GM19351 (cell line): ENCODE measurements around the gene EMC8.
"Not testable (repeated sequence)": the region's sequence is repeated elsewhere in the genome, so short reads cannot be mapped to it uniquely, and the experiment has no call there.

Experiments used
- ATAC-seq: cut with Tn5 transposase; IDR thresholded peaks from one replicate; pipeline ENCODE4 v1.9.1; 2021; ENCODE audit warnings: mild to moderate bottlenecking, moderate library complexity; ENCODE audit not compliant: unreplicated experiment

The EMC8 gene

DNA sequence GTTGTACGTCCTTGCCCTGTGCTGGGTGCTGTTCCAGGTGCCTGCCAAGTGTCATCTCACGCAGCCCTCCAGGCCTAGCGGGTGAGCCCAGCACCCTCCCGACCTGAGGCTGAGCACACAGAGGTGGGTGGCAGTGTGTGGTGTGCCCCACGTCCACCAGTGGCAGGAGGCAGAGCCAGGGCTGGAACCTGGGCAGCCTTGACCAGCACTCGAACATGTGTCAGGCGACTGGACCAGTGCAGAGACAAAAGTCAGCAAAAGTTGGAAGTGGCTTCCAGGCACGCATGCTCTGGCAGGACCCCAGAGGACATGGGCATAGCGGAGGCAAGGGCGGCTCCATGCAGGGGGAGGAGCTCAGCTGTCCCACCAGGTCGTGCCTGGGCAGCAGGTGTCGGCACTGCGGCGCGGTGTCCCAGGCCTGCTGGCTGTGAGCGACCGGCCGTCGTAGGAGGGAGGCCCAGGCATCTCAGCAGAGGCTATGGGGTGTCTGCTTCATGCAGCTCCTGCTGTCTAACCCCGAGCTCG lies 35.9 kb upstream of the EMC8 start:
- no peak for ATAC-seq

DNA sequence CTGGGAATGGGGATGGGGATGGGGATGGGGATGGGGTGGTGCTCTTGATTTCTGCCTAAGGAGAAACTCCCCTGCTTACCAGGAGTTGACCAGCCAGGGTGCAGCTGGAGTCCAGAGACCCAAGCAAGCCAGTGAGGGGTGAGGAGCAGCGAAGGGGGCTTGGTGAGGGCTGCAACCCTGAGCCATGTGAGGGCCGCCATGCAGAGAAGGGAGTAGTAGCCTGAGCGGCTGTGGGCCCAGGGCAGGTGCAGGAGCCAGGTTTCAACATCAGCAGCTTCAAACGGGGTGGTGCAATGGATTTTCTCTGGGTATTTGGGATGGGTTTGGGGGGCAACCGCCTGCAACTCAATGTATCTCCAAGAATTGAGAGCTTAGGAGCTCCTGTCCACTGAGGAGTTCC lies 35.4 kb upstream of the EMC8 start:
- ATAC-seq: no peak

DNA sequence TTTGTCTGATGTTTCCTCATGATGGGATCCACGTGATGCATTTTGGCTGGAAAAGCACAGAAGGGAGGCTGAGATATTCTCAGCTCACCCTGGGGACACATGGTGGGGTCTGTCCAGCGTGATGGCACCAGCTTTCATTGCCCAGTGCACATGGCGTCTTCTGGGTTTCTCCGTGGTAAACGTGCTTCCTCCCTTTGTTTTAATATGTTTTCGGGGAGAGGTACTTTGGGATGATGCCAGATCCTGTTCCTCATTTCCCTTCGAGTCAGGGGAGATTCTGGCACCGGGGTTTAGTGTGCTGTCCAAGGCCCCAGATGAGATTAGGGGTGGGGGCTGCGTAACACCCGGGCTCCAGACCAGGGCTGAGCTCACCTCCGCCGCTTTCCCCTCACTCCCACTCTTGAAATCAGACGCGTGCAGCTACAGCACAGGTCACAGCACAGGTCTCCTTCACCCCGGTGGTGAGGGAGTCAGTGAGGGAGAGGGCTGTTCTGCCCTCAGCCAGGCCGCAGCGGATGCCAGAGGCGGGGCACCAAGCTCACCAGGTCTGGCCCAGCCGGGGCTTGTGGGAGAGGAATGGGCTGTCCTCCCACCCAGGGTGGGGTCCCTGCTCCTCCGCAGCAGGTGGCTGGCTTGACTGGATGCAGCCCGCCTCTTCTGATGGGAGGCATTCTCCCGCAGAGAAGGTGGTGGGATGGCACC lies 34.0 kb upstream of the EMC8 start:
- ATAC-seq: no peak

DNA sequence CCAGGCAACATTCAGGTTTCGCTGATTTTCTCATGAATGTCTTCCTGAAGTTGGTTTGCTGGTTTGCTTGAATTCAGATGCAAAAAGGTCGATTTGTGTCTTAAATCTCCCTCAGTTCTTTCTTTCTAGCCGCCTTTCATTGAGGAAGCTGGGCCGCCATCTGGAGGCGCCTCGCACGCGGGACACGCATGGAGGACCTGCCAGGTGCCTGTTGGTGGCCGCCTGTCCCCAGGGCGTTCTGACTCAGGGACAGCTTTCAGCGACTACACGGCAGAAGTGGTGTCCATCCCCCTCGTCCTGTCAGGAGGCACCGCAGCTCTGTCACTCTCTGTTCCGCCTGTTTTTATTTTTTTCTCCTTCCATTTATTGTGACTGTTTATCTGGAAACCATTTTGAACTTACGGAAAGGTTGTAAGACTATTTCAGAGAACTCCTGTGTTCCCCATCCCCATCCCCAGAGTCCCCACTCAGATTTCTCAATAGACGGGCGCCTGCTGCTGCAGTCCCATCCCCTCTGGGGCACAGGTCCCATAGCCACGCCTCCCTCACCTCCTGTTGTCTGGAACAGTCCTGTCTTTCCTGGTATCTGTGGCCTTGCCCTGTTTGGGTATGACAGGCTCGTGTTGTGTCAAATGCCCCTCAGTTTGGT lies 33.4 kb upstream of the EMC8 start:
- ATAC-seq: no peak

DNA sequence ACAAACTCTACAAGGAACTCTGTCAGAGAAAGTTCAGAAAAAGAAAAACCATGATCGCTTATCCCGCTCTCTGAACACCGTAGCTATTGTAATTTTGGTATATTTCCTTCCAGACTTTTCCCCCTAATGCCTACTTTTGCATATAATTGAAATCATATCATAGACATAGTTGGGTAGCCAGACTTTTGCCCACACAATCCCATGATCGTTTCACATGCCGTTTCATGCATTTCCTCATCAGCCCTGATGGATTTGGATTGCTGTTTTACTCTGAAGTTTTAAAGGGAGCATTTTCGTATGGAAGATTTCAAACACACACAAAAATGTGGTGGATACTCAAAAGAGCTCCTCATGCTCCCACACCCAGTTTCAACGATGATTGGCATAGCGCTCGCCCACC lies 31.5 kb upstream of the EMC8 start:
- no peak for ATAC-seq

DNA sequence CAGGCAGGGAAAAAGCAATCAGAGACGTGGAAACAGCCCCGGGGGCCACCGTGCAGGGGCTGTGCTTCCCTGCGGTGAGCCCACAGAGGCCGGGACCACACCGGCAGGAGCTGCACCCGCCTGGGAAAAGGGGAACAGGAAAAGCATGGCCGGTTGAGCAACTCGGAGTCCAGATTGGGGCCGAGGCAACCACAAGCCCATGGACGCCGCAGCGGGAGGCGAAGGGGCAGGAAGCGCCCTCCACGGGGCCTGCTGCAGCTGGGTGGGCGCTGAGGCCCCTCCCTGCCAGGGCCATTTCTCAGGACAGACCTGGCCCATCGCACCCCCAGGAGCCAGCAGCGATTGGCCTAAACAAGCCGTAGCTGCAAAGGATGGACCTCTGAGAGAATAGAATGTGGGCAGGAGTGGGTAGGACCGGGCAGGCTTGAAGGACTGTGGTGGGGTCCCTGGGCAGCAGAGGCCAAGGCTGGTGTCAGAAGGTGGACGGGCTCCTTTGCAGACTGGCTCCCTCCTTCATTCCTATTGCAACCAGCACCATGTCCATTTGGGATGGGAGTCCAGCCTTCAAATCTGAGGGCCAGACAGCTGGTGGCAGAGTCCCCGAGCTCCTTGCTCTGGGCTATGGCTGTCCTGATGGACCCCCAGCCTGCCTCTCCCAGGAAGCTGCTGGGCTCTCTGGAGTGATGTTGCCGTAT lies 30.6 kb upstream of the EMC8 start:
- no peak for ATAC-seq

DNA sequence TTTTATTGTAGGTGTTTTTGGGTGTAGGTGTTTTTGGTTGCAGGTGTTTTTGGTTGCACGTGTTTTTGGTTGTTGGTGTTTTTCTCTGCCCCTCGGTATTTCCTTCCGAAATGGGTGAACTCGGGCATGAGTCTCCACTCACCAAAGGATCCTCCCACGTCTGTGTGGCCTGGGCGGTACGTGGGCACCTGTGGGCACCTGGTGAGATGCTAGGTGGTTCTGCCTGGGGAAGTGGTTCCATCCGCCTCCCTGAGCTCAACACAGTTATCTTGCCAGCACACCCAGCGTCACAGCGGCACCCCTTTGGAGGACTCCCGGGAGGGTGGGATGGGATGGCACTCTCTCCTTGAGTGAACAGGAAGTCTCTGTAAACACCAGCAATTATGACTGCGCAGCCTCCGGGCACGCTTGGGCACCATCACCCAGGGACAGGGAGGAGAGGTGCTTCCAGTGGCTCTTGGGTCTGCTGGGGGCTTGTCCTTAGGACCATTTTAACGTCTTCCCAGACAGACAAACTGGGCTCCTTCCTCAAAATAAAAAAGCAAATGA lies 29.9 kb upstream of the EMC8 start:
- ATAC-seq: no peak

DNA sequence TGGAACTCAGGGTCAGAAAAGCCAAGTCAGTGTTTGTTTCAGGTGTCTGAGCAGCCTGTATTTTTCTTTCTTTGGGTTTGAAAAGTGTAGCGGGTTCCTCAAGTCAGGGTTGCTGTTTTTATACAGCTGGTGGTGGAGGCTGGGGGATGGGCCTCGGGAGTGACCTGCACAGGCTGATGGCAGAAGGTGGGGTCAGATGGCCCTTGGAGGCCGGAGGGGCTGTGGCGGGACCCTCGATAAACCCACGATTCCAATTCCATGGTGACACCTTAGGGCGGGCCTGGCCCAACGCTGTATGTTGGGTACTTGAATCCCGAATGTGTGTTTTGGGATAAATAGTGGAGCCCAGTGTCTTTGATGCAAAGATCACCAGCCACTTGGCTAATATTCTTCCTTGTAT lies 28.8 kb upstream of the EMC8 start:
- no peak for ATAC-seq

DNA sequence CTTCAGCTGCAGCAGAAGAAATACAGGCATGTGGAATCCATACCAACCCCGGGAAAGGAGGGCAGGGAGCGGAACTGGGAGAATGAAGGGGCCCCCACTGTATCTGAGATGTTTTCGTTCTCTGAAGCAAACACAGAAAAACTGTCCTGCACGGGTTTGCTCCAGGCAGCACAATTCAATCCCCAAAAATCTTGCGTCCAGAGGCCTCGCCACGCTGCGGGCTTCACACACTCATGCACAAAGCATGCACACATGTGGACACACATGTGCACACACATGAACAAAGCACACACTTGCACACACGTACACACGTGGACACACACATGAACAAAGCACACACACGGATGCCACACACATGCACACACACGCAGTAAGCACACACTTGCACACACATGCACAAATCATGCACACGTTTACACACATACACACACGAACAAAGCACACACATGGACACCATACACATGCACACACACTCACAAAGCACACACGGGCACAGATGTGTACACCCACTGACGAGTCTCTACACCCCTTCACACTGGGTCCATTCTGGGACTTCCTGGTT lies 27.4 kb upstream of the EMC8 start:
- ATAC-seq: no peak

DNA sequence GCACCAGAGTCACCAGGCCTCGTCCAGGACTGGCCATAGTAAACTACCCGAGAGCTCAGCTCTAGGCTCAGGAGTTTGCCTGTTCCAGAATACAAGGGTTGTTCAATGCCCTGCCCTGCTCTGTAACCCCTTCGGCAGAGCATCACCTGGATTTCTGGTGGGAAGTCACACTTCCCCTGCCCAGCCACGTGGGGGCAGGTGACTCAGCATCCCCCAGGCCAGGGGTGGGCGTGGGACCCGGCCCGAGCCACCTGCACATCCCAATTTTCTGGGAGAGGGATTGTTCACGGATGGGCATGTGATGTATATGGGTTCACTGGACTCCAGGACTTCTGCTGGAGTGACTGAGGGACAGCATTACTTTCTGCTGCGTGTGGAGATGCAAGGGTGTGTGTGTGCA lies 26.0 kb upstream of the EMC8 start:
- no peak for ATAC-seq

DNA sequence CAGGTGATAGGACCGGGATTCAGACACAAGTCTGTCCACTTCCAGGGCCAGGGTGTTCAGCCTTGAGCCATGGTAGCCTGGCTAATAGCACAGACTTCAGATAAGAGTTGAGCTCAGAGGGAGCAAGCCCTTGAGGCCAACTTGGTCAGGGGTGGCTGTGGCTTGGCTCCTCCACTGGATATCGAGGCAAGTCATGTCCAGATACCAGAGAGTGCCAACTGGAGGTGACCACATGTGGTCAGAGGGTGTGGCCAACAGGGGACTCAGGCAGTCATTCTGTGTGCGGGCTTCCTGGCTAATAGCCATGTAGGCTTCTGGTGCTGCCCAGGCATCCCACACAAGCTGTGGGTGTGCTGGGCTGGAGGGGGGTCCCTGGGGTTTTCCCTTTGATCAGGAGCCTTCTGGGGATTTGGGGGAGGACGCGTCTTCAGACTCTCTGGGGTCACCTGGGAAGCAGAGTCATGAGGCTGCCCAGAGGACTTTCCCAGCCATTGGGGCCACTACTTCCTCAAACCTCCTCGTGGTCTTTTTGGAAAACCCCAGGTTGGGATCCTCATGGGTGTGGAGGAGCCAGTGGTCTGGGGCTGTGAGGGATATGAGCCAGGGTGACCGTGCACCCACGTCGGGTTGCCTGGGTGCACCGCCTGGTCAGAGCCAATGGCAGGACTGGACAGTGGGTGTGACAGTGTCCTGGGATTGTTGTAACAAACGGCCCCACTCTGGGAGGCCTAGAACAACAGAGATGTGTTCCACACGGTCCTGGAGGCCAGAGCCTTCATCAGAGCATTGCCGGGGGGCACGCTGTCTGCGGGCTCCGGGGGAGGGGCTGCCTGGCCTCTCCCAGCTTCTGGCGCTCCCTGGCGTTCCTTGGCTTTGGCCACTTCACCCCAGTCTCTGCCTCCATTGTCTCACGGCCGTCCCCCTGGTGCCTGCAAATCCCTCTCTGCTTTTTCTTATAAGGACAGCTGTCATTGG lies 25.1 kb upstream of the EMC8 start:
- no peak for ATAC-seq

DNA sequence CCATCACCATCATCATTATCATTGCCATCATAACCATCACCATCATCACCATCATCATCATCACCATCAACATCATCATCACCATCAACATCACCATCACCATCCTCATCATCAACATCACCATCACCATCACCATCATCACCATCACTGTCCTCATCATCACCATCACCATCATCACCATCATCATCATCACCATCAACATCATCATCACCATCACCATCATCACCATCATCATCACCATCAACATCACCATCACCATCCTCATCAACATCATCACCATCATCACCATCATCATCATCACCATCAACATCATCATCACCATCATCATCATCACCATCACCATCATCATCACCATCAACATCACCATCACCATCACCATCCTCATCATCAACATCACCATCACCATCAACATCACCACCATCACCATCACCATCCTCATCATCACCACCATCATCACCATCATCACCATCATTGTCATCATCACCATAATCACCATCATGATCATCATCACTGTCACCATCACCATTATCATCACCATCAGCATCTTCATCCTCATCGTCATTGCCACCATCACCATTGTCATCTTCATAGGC lies 24.1 kb upstream of the EMC8 start:
- ATAC-seq: no peak

DNA sequence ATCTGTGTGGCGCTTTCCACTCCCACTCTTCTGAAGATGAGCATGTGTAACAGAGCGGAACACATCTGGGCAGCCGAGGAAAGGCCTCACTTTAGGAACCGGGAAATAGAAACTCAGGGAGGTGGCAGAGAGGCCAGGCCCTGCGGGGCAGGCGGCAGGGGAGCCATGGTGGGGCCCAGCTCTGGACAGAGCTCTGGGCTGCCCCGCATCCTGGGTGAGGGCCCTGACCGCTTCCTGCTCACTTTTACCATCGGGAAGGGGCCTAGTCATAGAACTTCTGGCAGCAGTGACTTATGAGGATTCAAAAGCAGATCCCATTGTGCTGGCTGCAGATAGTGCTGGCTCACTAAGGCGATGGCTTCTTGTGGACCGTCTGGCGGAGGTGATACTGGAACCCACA lies 22.8 kb upstream of the EMC8 start:
- no peak for ATAC-seq

DNA sequence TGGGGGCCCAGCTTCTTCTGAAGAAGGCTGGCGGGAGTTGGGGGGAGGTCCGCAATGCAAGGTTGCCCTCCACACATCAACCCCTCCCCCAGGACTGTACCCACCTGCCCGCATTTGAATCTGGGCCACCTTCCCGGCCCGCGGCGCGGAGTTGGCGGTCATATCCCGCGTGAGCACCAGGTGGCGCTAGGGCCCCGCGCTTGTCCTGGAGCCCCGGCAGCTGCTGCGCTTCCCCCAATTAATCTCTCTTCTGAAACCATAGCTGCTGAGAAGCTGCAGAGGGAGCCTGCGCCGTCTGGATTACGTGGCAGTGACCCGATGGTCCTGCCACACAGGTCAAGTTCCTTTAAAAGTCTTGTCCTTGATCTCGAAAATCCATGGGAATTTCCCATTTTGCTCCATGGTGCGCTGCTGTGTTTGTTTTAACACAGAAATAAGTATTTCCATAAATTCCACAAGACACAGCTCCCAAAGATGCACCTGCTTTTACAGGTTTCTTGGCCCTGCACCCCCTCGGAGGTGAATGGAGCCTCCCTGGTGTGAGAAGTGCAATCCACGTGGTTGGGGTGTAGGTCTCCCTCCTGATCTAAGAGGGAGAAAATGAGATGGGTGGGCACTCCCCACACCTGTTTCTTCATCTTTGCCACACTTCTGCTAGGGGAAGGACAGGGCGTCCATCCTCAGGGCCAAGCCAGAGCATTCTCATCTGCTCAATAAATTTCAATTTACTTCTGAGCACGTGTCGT lies 22.2 kb upstream of the EMC8 start:
- no peak for ATAC-seq

DNA sequence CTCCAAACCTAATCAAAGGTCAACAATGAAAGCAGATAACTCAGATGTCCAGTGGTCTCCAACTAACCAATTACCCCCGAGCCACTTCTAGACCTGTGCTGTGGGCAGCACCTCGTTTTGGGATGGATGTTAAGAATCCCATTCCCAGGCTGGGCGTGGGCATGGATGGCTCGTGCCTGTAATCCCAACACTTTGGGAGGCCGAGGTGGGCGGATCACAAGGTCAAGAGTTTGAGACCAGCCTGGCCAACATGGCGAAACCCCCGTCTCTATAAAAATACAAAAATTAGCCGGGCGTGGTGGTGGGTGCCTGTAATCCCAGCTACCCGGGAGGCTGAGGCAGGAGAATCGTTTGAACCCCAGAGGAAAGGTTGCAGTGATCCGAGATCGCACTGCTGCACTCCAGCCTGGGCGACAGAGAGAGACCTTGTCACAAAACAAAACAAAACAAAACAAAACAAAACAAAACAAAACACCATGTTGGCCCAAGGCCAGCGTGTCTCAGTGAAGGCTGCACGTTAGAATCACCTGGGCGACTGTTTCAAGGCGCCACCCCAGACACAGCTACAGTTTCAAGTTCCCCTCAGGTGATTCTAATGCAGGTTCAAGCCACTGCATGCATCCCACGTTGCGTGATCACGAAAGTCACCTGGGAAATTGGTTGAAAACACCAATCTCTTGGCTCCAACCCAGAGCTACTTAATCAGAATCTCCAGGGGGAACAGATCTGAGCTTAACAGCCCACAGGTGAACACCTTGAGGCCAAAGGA lies 21.4 kb upstream of the EMC8 start:
- ATAC-seq: no peak

DNA sequence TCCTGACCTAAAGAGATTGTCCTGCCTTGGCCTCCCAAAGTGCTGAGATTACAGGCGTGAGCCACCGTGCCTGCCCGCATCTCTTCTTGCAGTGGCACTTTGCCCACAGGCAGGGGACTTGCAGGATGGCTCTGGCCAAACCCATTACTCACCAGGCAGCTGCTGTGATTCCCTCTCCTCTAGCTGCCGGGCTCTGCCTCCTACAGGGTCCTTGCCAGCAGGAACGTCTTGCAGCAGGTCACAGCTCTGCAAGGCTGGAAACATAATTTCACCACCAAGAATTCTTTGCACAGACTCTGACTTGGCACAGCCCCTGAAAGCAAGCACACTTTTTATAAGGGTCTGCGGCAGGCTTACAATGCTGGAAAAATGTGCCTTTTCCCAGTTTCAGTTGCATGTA lies 20.4 kb upstream of the EMC8 start:
- ATAC-seq: no peak

DNA sequence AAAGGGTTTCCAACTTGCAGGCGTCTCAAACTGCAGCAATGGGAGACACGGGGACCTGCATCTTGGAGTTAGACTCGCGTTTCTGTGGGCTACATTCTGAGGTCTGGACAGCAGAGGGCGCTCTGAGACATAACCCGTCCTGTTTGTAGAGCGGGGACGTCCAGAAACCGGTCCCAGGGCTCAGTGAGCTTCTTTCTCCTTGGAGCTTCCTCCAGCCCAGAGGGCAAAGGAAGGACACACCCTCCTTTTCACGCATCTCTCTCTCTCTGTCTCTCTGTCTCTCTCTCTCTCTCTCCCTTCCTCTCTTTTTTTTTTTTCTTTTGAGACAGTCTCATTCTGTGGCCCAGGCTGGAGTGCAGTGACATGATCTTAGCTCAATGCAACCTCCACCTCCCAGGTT lies 19.9 kb upstream of the EMC8 start:
- no peak for ATAC-seq

DNA sequence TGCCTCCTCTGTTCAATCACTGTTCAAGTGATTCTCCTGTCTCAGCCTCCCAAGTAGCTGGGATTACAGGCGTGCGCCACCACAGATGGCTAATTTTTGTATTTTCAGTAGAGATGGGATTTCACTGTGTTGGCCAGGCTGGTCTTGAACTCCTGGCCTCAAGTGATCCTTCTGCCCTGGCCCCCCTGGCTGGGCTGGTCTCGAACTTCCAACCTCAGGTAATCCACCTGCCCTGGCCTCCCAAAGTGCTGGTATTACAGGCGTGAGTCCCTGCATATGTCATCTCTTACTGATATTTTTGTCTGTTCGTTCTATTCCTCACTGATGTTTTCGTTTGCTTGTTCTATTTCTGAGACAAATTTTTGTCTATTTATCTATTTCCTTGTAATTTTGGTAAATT lies 17.9 kb upstream of the EMC8 start:
- not testable (repeated sequence) for ATAC-seq
